Glomerular visceral epithelial cell (primary cell): ENCODE measurements around the gene SLC35E3.
A peak's percentile ranks its signal among the peaks of the same experiment; 100 is the strongest.

ENCODE experiments used
- DNase-seq: peaks from one replicate; pipeline ENCODE4 v3.0.0-alpha.2; 2016; ENCODE audit errors: extremely low spot score

Gene SLC35E3

GRCh38 chr12:68771223-68771925 lies 25.4 kb downstream of the SLC35E3 start:
- no peak for DNase-seq

- DNase-seq, result no peak
These were observed 26.7 kb downstream of the SLC35E3 start for GRCh38 chr12:68772714-68773113.

GRCh38 chr12:68773582-68773981 lies 27.6 kb downstream of the SLC35E3 start:
- DNase-seq, result no peak

GRCh38 chr12:68775121-68775630 lies 29.2 kb downstream of the SLC35E3 start:
- no peak for DNase-seq

GRCh38 chr12:68776976-68777610 lies 31.1 kb downstream of the SLC35E3 start:
- DNase-seq, result no peak

- DNase-seq, result no peak
These were observed 33.3 kb downstream of the SLC35E3 start for GRCh38 chr12:68779280-68779679.

GRCh38 chr12:68780731-68781130 lies 34.8 kb downstream of the SLC35E3 start:
- no peak for DNase-seq

- no peak for DNase-seq
These were observed 35.8 kb downstream of the SLC35E3 start for GRCh38 chr12:68781728-68782127.

- DNase-seq, result no peak
These were observed 38.0 kb downstream of the SLC35E3 start for GRCh38 chr12:68784015-68784414.

- DNase-seq, result no peak
These were observed 39.4 kb downstream of the SLC35E3 start for GRCh38 chr12:68785358-68785757.

GRCh38 chr12:68785823-68786222 lies 39.8 kb downstream of the SLC35E3 start:
- DNase-seq, result no peak

- no peak for DNase-seq
These were observed 41.0 kb downstream of the SLC35E3 start for GRCh38 chr12:68786929-68787328.

- no peak for DNase-seq
These were observed 42.7 kb downstream of the SLC35E3 start for GRCh38 chr12:68788554-68789143.

- no peak for DNase-seq
These were observed 43.3 kb downstream of the SLC35E3 start for GRCh38 chr12:68789144-68789878.

GRCh38 chr12:68790081-68790951 lies 44.3 kb downstream of the SLC35E3 start:
- DNase-seq, result no peak

GRCh38 chr12:68790952-68791234 lies 44.9 kb downstream of the SLC35E3 start:
- DNase-seq, result no peak

- DNase-seq, result no peak
These were observed 46.0 kb downstream of the SLC35E3 start for GRCh38 chr12:68791897-68792481.

- DNase-seq, result peak; percentile 33
These were observed 47.0 kb downstream of the SLC35E3 start for GRCh38 chr12:68792952-68793351.

GRCh38 chr12:68793436-68793835 lies 47.5 kb downstream of the SLC35E3 start:
- no peak for DNase-seq

- DNase-seq, result no peak
These were observed 48.1 kb downstream of the SLC35E3 start for GRCh38 chr12:68793975-68794652.
